GM19324 (cell line): Measurements from ENCODE around the gene ABCB9.
"Not testable (repeated sequence)": the region's sequence is repeated elsewhere in the genome, so short reads cannot be mapped to it uniquely, and the experiment has no call there.

Experiments
- ATAC-seq: cut with Tn5 transposase; IDR thresholded peaks from one replicate; pipeline ENCODE4 v1.9.1; 2021; ENCODE audit warnings: mild to moderate bottlenecking, moderate library complexity; ENCODE audit not compliant: unreplicated experiment, low FRiP score

Gene ABCB9

DNA sequence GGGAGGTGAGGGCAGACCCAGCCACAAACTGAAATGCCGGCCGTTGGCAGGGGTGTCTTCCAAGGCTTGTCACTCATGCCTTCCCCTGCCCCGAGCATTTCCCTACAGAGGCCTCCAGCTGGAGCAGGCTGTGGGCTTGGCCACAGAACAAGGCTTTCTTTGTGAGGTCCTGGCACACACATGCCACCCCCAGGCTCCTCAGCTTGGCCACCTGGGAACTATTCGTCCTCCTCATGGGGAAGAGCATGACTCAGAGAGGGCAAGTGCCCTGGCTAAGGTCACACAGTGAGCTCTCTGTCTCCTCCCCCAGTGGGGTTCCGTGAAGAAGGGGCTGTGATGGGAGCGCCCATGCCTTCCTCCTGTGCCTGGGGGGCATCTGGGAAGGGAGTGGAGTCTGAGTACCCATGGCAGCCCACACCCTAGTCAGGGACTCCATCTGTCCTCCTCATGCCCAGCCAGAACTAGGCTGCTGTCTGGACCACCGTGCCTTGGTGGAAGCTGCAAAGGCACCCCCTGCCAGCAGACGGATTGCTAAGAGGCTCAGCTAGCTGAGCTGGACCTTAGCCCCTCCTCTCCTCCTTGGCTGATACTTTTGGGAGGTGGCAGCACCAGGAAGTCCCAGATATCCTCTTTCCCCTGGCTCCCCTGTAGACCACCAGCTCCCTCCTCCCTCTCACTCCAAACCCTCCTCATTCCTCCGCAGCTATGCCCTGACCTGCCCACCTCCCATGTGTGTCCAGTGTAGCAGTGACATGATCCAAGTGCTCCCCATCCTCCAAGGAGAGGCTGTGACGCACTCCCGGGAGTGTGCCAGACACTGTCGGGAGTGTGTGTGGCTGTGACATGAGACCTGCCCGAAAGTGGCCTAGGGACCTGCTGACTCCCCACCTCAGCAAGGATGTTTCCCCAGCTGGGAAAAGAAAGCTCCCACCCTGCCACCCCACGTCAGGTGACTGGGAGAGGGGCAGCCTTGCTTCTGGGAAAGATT, 21.4 kb downstream of the ABCB9 start:
- ATAC-seq = no peak

DNA sequence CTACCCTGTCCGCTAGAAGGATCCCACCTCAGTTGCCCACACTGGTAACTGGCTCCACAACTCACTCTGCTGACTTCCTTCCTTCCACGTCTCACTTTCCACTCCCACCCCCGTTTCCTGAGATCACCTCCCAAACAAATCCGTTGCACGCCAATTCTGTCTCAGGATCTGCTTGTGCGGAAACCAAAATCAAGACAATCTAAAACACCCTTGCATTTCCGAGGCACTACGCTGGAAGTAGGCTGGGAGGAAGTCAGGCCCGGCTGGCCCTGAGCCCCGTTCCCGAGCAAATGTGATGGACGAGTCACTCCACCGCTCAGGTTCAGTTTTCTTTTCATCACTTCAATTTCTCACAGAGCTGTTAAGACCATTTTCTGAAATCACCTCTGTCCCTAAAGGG, 23.1 kb downstream of the ABCB9 start:
- no peak for ATAC-seq

DNA sequence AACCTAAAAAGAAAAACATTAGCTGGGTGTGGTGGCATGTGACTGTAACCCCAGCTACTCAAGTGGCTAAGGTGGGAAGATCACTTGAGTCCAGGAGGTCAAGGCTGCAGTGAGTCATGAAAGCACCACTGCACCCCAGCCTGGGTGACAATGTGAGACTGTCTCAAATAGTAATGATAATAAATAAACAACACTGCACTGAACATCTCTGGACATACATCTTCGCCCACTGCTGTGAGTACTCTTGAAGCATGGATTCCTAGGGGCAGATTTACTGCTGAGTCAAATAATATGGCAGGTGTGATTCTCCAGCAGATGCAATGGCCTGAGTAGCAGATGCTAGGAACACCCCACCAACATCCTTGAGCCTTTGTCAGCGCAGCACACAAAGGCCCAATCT, 23.6 kb downstream of the ABCB9 start:
- no peak for ATAC-seq

DNA sequence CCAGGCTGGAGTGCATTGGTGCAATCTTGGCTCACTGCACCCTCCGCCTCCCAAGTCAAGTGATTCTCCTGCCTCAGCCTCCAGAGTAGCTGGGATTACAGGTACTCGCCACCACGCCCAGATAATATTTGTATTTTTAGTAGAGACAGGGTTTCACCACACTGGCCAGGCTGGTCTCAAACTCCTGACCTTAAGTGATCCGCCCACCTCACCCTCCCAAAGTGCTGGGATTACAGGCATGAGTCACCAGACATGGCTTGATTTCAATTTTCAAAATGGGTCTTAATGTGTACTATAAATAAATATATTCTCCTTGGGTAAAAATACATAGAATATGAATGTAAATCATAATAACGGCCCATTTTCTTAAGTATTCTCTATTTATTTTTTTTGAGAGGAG, 24.9 kb downstream of the ABCB9 start:
- ATAC-seq = not testable (repeated sequence)

DNA sequence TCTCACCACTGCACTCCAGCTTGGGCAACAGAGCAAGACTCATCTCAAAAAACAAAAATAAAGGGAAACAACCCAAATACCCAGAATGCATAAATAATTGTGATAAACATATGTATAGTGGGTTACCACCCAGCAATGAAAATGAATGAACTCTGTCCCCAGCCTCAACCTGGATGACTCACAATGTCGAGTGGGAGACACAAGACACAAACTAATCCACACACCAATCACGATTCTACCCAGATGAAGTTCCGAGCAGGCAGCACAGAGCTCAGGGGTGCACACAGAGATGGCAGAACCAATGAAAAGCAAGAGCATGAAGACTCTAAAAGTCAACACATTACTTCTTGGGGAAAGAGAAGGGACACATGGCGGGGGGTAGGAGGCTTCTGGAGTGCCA, 27.1 kb downstream of the ABCB9 start:
- no peak for ATAC-seq

DNA sequence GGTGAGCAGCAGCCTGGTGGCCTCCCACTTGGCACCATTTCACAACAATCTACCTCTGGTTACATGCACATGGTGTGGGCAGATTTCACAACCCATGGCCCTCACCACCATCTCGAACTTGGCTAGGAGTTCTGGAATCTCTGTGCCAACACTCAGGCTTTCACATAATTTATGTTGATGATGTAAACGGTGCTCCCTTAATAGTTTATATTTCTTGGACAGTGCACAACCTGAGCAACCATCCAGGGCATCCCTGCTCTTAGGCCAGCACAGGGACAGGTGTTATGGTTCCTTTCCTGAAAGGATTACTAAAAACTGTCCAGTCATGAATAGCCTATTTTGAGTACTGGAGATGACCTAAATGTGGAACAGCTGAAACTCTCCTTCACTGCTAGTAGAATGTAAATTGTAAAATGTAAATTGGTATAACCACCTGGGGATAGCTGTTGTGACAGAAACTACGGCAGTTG, 28.6 kb downstream of the ABCB9 start:
- ATAC-seq = no peak

DNA sequence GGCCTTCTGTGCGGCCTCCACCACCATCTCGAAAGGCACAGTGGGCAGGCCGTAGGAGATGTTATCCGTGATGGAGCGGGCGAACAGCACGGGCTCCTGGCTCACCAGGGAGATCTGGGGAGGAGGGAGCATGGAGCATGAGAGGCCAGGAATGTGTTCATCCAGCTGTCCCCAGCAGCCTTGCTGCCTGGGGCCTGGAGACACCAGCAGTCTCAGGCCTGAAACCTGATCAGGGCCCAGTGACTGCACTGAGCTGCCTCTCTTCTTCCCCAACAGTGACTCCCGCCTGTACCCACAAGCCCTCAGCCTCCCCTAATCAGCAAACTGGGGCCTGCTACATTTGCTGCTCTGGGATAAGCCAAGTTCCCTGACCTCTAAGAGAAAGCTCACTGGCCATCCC, 30.9 kb downstream of the ABCB9 start:
- ATAC-seq = no peak

DNA sequence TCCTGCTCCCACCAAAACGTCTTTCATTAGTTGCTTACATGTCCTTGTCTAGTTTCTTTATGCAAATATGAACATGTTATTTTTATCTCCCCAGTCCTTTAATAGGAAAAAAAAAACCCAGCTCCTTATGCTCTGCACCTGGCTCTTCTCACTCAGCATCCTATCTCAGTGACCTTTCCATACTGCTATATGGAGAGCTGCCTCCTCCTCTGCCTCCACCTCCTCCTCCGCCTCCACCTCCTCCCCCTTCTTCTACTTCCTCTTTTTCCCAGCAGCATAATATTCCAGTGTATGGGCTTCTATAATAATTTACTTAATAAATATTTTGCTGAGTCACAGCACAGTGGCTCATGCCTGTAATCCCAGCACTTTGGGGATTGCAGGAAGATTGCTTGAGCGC, 31.5 kb downstream of the ABCB9 start:
- no peak for ATAC-seq

DNA sequence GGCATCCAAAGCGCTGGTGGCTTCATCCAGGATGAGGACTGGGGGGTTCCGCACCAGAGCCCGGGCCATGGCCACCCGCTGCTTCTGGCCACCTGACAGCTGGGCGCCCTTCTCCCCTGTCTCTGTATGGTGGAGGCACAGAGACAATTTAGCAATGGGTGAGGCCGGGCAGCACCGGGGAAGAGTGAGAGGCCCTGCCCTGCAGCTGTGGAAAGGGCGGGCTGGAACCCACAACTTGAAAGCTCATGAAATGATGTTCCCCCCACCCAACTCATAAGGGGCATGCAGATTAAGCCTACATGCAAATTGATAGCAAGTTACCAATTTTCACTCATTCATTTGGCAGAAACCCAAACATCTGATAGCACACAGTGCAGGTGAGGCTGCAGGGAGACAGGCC, 34.1 kb downstream of the ABCB9 start:
- ATAC-seq = no peak

DNA sequence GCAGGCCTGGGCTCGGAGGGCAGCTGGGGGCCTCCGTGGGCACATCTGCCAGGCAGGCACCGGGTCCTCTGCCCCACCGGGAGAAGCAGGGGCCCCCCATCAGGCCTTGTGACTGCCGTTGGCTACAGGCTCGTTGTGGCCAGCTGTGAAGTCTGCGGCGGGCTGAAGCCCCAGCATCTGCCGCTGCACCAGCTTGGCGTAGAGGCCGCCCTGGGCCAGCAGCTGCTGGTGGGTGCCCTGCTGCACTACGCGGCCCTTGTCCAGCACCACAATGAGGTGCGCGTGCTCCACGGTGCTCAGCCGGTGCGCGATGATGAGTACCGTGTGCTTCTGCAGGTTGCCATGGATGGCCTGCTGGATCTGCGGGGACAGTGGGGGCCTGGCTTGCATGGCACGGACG, 36.5 kb downstream of the ABCB9 start:
- no peak for ATAC-seq

DNA sequence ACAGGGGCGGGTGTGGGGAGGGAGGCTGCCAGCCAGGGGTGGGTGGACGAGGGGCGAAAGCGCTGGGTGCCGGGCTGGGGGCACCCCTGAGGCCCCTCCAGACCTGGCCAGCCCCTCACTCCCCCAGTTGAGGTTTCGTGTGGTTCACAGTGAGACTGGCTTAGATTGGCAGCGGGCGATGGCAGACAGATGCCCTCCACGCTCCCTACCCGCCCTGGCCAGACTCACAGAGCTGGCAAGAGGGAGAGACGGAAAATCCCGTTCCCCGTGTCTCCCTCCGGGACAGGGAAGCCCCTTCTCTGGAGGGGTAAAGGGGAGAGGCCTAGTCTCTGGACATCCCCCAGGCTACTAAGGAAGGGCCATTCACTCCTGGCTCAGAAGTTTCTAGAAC, 37.1 kb downstream of the ABCB9 start:
- no peak for ATAC-seq

DNA sequence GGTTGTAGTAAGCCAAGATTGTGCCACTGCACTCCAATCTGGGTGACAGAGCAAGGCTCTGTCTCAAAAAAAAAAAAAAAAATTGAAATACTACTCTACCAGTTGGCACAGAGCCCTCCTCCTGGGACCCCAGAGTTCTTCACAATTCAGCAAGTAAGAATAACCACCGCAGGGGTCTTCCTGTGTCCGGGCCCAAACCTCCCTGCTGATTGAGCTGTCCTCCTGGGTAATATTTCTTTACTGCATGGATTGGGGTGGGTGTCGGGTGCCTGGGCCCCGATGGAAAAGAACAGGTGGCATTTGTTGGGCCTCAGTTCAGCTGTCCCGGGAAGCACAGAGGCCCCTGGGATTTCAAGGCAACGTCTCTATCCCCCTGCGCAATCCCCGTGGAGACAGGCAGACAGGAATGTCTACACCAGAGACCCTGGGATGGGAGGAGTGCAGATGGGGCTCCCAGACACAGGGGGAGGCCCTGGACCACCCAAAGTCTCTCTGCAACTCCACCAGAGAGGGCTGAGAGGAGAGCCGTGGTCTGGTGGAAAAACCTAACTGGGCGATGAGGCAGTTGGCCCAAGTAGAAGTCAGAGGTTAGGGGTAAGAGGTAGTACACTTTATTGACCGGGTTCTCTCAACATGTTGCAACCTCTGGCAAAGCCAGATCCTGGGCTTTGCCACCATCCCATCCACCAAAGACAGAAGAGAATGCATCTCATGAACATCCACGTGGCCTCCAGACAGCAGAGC, 37.7 kb downstream of the ABCB9 start:
- ATAC-seq = no peak

DNA sequence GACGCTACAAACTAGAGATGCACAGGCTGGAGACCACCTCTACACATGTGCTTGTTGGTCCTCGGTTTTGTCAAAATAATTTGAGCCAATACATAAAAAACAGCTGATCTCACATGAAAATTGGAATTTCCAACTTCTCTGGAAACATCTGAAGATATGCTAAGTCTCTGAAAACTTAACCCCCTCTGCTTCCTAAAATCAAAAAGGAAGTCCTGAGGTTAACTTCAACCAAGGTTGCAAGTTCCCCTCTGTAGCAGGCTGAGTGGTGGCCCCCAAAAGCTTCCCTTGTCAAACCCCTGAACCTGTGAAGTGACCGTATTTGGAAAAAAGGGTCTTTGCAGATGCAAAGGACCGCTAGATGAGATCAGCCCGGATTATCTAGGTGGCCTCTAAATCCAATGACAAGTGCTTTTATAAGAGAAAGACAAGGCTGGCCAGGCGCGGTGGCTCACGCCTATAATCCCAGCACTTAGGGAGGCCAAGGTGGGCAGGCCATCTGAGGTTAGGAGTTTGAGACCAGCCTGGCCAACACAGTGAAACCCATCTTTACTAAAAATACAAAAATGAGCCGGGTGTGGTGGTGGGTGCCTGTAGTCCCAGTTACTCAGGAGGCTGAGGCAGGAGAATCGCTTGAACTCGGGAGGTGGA, 38.4 kb downstream of the ABCB9 start:
- no peak for ATAC-seq

DNA sequence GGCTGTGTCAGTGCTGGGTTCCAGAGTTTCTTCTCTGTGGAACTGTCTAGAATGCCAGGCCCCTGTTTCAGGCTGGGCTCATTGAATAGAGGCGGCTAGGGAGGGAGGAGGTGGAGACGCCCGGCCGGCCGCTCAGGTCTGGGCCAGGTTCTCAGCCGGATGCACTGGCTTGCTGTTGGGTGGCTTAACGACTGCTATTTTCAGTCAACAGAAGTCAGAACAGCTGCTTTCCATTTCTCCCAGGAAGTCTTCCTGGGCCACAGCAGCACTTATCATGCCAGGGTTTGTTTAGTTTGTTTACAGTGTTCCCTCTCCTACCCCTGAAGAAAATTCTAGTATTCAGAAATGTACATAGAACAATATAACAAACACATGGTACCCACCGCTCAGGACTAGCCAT, 44.3 kb downstream of the ABCB9 start:
- no peak for ATAC-seq

DNA sequence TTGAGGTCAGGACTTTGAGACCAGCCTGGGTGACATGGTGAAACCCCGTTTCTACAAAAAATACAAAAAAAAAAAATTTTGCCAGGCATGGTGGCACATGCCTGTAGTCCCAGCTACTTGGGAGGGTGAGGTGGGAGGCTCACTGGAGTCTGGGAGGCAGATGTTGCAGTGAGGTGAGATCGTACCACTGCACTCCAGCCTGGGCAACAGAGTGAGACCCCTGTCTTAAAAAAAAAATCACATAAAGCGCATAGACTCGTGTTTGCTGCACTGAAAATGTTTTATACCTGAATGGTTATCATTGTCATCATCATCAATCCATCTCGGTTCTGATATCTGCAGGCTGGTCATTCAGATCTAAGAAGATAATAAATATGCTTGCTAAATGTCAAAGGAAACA, 45.6 kb downstream of the ABCB9 start:
- no peak for ATAC-seq

DNA sequence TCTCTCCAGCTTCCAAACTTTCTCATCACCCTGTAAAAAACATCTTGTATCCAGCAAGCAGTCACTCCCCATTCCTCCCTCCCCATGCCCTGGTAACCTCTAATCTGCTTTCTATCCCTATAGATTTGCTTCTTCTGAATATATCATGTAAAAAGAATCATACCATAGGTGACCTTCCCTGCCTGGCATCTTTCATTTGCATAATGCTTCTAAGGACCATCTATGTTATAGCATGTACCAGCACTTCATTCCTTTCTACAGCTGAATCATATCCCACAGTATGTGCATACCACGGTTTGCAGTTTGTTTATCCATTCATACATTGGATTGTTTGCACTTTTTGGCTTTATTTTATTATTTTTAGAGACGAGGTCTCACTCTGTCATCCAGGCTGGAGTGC, 47.4 kb downstream of the ABCB9 start:
- ATAC-seq = no peak

DNA sequence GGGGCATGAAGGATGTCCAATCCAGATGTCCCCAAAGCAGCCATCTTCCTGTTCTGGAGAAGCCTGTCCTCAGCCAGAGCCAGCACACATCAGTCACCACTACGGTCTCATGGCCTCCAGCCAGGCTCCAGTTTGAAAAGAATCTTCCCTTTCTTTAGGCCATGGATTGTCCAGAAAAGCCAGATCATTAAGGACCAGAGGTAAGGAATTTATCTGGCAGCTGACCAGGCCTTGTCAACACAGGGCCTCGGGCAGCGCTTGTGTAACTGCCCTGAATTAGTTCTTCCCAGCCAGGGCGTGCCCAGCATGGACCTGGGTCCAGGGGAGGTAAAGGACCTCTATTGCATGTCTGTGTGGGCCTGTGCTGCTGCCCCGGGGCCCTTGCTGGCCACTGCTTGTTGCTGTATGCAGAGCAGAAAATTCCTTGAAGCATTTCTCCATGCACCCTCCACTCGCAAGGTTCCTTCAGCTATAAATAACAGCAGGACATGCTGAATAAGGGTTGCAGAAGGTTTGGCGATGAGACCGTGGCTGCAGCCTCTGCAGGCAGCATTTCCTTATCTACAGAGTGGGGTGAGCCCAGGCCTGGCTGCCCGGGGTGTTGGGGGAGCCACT, 48.6 kb downstream of the ABCB9 start:
- ATAC-seq = no peak

DNA sequence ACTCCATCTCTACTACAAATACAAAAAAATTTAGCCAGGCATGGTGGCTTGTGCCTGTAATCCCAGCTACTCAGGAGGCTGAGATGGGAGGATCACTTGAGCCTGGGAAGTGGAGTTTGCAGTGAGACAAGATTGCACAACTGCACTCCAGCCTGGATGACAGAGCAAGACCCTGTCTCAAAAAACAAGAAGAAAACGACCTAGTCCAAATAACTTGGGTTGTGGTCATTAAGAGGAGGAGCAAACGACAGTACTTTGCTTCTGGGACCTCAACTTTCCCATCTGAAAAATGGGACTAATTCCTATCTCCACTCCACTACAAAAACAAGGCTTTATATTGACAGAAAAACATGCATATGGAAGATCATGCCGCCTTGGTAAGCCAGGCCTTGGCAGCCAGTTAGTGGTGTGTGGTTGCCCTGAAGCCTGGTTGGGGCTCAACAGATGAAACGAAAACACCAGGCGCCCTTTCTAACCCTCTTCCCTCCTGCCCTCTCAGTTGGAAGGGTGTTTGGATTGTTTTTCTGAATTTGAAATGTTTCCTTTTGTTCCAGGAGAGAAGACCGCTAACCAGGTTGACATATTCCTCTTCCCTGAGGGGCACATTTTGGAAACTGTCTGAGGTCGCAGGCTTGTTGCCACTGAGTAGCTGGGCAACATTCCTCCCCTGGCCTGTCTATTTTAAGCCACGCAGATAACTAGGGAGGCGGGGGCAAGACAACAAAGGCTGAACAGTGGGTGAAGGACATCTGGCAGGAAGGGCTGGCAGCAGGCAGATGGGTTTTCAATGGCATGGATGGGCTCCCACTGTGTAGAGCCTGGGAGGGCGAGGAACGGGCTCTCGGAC, 56.6 kb downstream of the ABCB9 start:
- ATAC-seq = no peak

DNA sequence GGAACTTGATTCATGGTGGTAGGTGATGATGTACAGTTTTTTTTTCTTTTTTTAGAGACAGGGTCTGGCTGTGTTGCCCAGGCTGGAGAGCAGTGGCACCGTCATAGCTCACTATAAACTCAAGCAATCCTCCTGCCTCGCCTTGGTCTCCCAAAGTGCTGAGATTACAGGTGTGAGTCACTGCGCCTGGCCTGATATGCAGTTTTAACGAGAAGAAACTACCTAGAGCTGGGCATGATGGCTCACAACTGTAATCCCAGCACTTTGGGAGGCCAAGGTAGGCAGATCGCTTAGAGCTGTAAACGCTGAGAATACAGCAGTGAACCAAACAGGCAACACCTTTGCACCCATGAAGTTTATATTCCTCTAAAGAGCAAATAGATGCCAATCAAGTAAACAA, 57.3 kb downstream of the ABCB9 start:
- ATAC-seq = no peak

DNA sequence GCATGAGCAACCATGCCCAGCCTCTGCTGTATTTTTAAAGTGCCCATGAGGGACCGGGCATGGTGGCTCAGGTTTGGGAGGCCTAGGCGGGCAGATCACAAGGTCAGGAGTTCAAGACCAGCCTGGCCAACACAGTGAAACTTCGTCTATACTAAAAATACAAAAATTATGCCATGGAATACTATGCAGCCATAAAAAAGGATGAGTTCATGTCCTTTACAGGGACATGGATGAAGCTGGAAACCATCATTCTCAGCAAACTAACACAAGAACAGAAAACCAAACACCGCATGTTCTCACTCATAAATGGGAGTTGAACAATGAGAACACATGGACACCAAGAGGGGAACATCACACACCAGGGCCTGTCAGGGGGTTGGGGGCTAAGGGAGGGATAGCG, 61.0 kb downstream of the ABCB9 start:
- not testable (repeated sequence) for ATAC-seq
